CD4-positive, alpha-beta T cell treated with Interleukin-17A for 1 hour (primary cell): ENCODE measurements around the gene XPNPEP1.

Source experiments
- DNase-seq: peaks from one replicate; pipeline ENCODE4 v3.0.0-alpha.2; 2020

The XPNPEP1 gene

GRCh38 chr10:109861081-109861480 lies 62.2 kb downstream of the XPNPEP1 start:
- DNase-seq = no peak

- DNase-seq = no peak
Observed at GRCh38 chr10:109859221-109859620, 64.1 kb downstream of the XPNPEP1 start.

- no peak for DNase-seq
Observed at GRCh38 chr10:109855746-109856145, 67.6 kb downstream of the XPNPEP1 start.

- no peak for DNase-seq
Observed at GRCh38 chr10:109853921-109854320, 69.4 kb downstream of the XPNPEP1 start.

GRCh38 chr10:109852475-109853037 lies 70.8 kb downstream of the XPNPEP1 start:
- peak; percentile 66 for DNase-seq

GRCh38 chr10:109851616-109852474 lies 71.5 kb downstream of the XPNPEP1 start:
- no peak for DNase-seq

GRCh38 chr10:109846832-109847231 lies 76.5 kb downstream of the XPNPEP1 start:
- no peak for DNase-seq

- DNase-seq = no peak
Observed at GRCh38 chr10:109845308-109845707, 78.0 kb downstream of the XPNPEP1 start.

GRCh38 chr10:109838592-109839244 lies 84.6 kb downstream of the XPNPEP1 start:
- DNase-seq = no peak

GRCh38 chr10:109837384-109837783 lies 85.9 kb downstream of the XPNPEP1 start:
- DNase-seq = no peak

- DNase-seq = no peak
Observed at GRCh38 chr10:109835257-109835656, 88.1 kb downstream of the XPNPEP1 start.

GRCh38 chr10:109831846-109832245 lies 91.5 kb downstream of the XPNPEP1 start:
- no peak for DNase-seq

- DNase-seq = no peak
Observed at GRCh38 chr10:109824206-109824605, 99.1 kb downstream of the XPNPEP1 start.

GRCh38 chr10:109823196-109823595 lies 100.1 kb downstream of the XPNPEP1 start:
- DNase-seq = no peak

GRCh38 chr10:109821672-109822071 lies 101.6 kb downstream of the XPNPEP1 start:
- DNase-seq = no peak

- no peak for DNase-seq
Observed at GRCh38 chr10:109820620-109821405, 102.5 kb downstream of the XPNPEP1 start.

GRCh38 chr10:109819807-109820206 lies 103.5 kb downstream of the XPNPEP1 start:
- no peak for DNase-seq
